GM12878 (cell line): ENCODE measurements around the gene SLC12A6. TPM values are rescaled to one million over a fixed set of nuclear protein-coding genes. Genes with fewer than 3 reads are reported as not detected.

Source experiments
- ATAC-seq: fragments of 200-7000 bp; cut with Tn5 transposase; 3 replicates; pipeline ENCODE4 v1.9.1; 2020; ENCODE audit warnings: mild to moderate bottlenecking, moderate library complexity
- BruUV-seq: library from RNA; stranded (reverse); fragments of 400-500 nt; replicated peaks from 2 replicates; lab custom pipeline; 2021; lab: Mats Ljungman, UMichigan
- CTCF ChIA-PET: fragments of 300-600 bp; sonication (Branson Sonifier 250); formaldehyde crosslinking; extraction: SDS; loops from one replicate; lab custom pipeline; 2021; ENCODE audit warnings: inconsistent platforms; lab: Yijun Ruan, JAX
- POLR2A ChIA-PET: fragments of 350-600 bp; formaldehyde crosslinking; extraction: SDS; loops from one replicate; lab custom pipeline; 2021; ENCODE audit warnings: inconsistent platforms; lab: Charles Lee
- RAD21 ChIA-PET: fragments of 300-600 bp; sonication (Branson Sonifier 250); formaldehyde crosslinking; loops from one replicate; lab custom pipeline; 2023; ENCODE audit warnings: antibody characterized with exemption; ENCODE audit not compliant: unreplicated experiment; lab: Charles Lee
- SMC1A ChIA-PET: fragments of 300-600 bp; sonication (Branson Sonifier 250); formaldehyde crosslinking; loops from one replicate; lab custom pipeline; 2023; ENCODE audit not compliant: unreplicated experiment, uncharacterized antibody; lab: Charles Lee
- DNase-seq: peaks from one replicate; pipeline ENCODE4 v3.0.0-alpha.2; 2011; ENCODE audit warnings: low read depth, low spot score
- FAIRE-seq: peaks from 3 replicates; lab custom pipeline; 2011; peaks lifted over from hg19 to GRCh38; lab: Jason Lieb, UNC
- H2AFZ ChIP-seq: 2 replicates; pipeline ENCODE4 v1.6.0; 2011; ENCODE audit warnings: low read depth, low read length, control low read depth; ENCODE audit not compliant: control insufficient read depth
- H3K27ac ChIP-seq: 2 replicates; pipeline ENCODE4 v1.5.1; 2011; ENCODE audit warnings: control low read depth; ENCODE audit not compliant: control insufficient read depth, insufficient read depth
- H3K27me3 ChIP-seq, 2 experiments: replicated peaks in 1 of 2; 2 replicates each; pipeline versions ENCODE4 v1.6.0 to v1.6.1; 2011; ENCODE audit warnings: low read length in 1 of 2; ENCODE audit not compliant: control insufficient read depth in 2 of 2, insufficient read depth in 2 of 2
- H3K36me3 ChIP-seq, 2 experiments: 2 replicates each; pipeline ENCODE4 v1.5.1; 2011; ENCODE audit warnings: low read length in 1 of 2; ENCODE audit not compliant: control insufficient read depth in 2 of 2, insufficient read depth in 2 of 2
- H3K4me1 ChIP-seq: 2 replicates; pipeline ENCODE4 v1.6.1; 2011; ENCODE audit warnings: mild to moderate bottlenecking, low read length, moderate library complexity, mixed read lengths; ENCODE audit not compliant: control insufficient read depth, insufficient read depth
- H3K4me2 ChIP-seq: 2 replicates; pipeline ENCODE4 v1.6.0; 2011; ENCODE audit warnings: control low read depth; ENCODE audit not compliant: control insufficient read depth, insufficient read depth
- H3K4me3 ChIP-seq: fragments of 200-600 bp; sonication (generic); 2 replicates; pipeline ENCODE4 v1.5.1; 2016
- H3K79me2 ChIP-seq: 2 replicates; pipeline ENCODE4 v1.6.0; 2011; ENCODE audit warnings: low read length; ENCODE audit not compliant: control insufficient read depth, insufficient read depth
- H3K9ac ChIP-seq: 2 replicates; pipeline ENCODE4 v1.8.0; 2011; ENCODE audit warnings: low read length, control low read depth, mixed read lengths; ENCODE audit not compliant: control insufficient read depth, insufficient read depth
- H3K9me3 ChIP-seq: replicated peaks from 3 replicates; pipeline ENCODE4 v1.5.1; 2011; ENCODE audit warnings: mild to moderate bottlenecking, low read length; ENCODE audit not compliant: control insufficient read depth, insufficient read depth
- H4K20me1 ChIP-seq: 2 replicates; pipeline ENCODE4 v1.6.0; 2011; ENCODE audit not compliant: control insufficient read depth, insufficient read depth
- EGR1 ChIP-seq, 2 experiments: IDR thresholded peaks; 1 replicate in 1 of 2; 2 replicates in 1 of 2; pipeline ENCODE4 v1.6.1; 2011 to 2012; ENCODE audit warnings: low read depth in 2 of 2, low read length in 2 of 2, borderline replicate concordance in 1 of 2, mild to moderate bottlenecking in 1 of 2, moderate library complexity in 1 of 2
- HDAC2 ChIP-seq: fragments of 200-600 bp; sonication (generic); IDR thresholded peaks from 2 replicates; pipeline ENCODE4 v1.6.1; 2017
- HSF1 ChIP-seq: fragments of 150-350 bp; IDR thresholded peaks from 2 replicates; pipeline ENCODE4 v1.6.1; 2014; ENCODE audit warnings: mild to moderate bottlenecking, low read depth, low read length
- PAX5 ChIP-seq: IDR thresholded peaks from 2 replicates; pipeline ENCODE4 v1.6.1; 2011; ENCODE audit warnings: low read depth, low read length, borderline replicate concordance
- POU2F2 ChIP-seq: IDR thresholded peaks from 3 replicates; pipeline ENCODE4 v1.6.1; 2011; ENCODE audit warnings: low read depth, mild to moderate bottlenecking, low read length, borderline replicate concordance
- SMAD5 ChIP-seq: IDR thresholded peaks from 2 replicates; pipeline ENCODE4 v1.6.1; 2016; ENCODE audit warnings: antibody characterized with exemption, low read depth
- YY1 ChIP-seq: IDR thresholded peaks from 2 replicates; pipeline ENCODE4 v1.6.1; 2011; ENCODE audit warnings: low read depth, mild to moderate bottlenecking, low read length
- ZNF207 ChIP-seq: fragments of 450-650 bp; IDR thresholded peaks from 2 replicates; pipeline ENCODE4 v1.6.1; 2014; ENCODE audit warnings: antibody characterized with exemption, mild to moderate bottlenecking, borderline replicate concordance
- ZNF217 ChIP-seq: fragments of 450-650 bp; IDR thresholded peaks from 2 replicates; pipeline ENCODE4 v1.6.1; 2017; ENCODE audit warnings: antibody characterized with exemption, mild to moderate bottlenecking
- ZNF592 ChIP-seq: fragments of 450-650 bp; IDR thresholded peaks from 2 replicates; pipeline ENCODE4 v1.6.1; 2017; ENCODE audit warnings: mild to moderate bottlenecking, moderate library complexity
- WGBS: methylation state at CpG from one replicate; pipeline ENCODE4 v1.1.6; 2016; ENCODE audit warnings: low lambda C conversion rate; ENCODE audit not compliant: insufficient replicate concordance, insufficient coverage; ENCODE audit errors: missing lambda C conversion rate; 5-methylcytosine and 5-hydroxymethylcytosine counted together
- in situ Hi-C: fragments of 300-500 bp; cut with MboI; formaldehyde crosslinking; loops from 9 replicates; pipeline ENCODE4 v1.14.3; 2018; ENCODE audit warnings: mixed read lengths
- intact Hi-C: fragments of 100-400 bp; cut with micrococcal nuclease; formaldehyde crosslinking; loops from one replicate; pipeline ENCODE4 v1.14.2; 2022; ENCODE audit not compliant: unreplicated experiment
- polyA plus RNA-seq, 11 experiments: library from polyadenylated mRNA; depleted of rRNA in 4 of 11; unstranded in 6 of 11; stranded (reverse) in 5 of 11; fragments of >200 nt; fragmentation: Nextera tagmentation in 4 of 11; fragmentation: Illumina TruSeq in 1 of 11; extraction: Ambion mirVana in 4 of 11; extraction: Trizol in 1 of 11; gene quantifications; 1 replicate in 1 of 11; 2 replicates in 10 of 11; pipeline versions ENCODE4 v1.2.1 to v1.2.3, GENCODE V29; 2011 to 2016; ENCODE audit warnings: inconsistent platforms in 2 of 11, missing spikeins in 2 of 11, low read depth in 1 of 11
- total RNA-seq, 4 experiments: library from RNA; depleted of rRNA in 3 of 4; stranded (reverse); fragments of >200 nt in 3 of 4; fragmentation: Illumina TruSeq in 1 of 4; extraction: Trizol in 1 of 4; gene quantifications; 2 replicates each; pipeline versions ENCODE4 v1.2.1 to v1.2.3, GENCODE V29; 2013 to 2021
- TF ChIP-seq, protein P1 (sequence below): fragments of 450-650 bp; formaldehyde crosslinking; IDR thresholded peaks from 2 replicates; pipeline ENCODE4 v1.5.0; 2022; ENCODE audit warnings: mild to moderate bottlenecking, missing genetic modification characterization

SLC12A6 gene
- total and polyA plus RNA-seq, 10 of the 15 experiments (the other 5 are each of a cell fraction or from before 2014, with no cell fraction given) = 4.7 to 94.4 (median 34.2) TPM

DNA sequence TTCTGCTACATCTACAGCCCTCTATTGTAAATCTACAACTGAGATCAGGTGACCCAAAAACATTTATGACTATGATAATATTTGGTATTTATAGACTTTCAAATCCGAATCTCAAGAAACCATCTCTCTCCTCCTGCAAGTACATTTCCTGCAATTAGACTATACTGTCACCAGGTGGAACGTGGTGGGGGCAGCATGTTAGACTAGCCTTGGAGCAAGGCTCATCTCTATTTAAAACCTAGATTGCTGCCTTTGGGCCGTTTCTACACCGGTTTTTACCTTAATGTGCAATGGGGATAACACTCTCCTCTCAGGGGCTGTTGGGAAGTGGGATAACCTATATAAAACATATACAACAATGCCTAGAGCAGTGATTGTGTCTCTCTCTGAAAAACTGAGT, 123.9 kb downstream of the SLC12A6 start (continued):
- TF ChIP-seq HSF1 (no peak), HDAC2 (no peak), SMAD5 (no peak), EGR1 (IDR thresholded peaks at IDR 0.05; ENCODE audit: borderline replicate concordance in 1 of 2, low read depth in 2 of 2, low read length in 2 of 2) (no peak), POU2F2 (no peak)

DNA sequence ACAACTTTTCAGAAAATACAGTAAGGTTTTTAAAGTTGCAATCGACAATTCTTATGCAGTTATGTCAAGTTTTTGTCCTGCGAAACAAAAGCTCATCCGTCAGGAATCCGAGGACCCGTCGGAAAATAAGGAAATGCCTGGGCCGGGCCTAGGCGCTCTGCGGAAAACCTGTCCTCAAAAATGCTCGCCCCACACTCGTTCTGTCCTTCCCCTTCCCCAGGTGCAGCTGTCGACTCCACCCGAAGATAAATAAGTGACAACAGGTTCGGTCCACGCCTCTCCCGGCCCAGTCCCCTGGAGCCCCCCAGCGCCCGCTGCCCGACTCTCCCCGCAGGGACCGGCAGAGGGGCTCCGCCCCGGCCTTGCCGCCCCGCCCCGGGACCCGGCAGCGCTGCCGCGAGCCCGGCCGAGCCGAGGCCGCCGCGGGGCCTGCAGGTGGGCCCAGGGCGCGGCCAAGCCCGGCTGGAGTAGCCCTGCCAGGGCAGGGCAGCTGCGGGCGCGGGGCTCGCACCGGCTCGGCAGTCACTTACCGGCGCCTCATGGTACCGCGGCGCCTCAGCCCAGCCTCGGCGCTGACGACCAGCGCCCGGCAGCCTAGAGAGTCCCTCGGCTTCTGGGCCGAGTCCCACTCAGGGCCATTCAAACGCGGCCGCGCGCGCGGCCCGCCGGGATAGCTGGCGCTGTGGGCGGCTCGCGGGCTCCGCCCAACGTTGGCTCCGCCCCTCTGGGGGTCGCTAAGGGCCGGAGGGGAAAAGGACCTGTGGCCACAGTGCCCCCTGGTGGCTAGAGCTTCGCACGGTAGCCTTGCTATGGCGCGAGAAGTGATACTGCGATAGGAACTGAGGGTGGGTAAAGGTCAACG, 127.9 kb downstream of the SLC12A6 start, which contains the start of gene KATNBL1:
TSS of gene KATNBL1 (minus strand) at position 676 of the 862 bp plus-strand sequence. CDS start 46,420 bp downstream, outside the sequence.
- ChIA-PET CTCF (interaction anchor here (0.7 to 6.5 kb wide), 22 partner anchors 15 to 474 kb away, joined by 3 to 136 read pairs (median 5); partner anchors contain the start of genes EMC4, EMC7 and LPCAT4), RAD21 (interaction anchor here (0.6 to 2.8 kb wide), 18 partner anchors 16 to 374 kb away, joined by 3 to 71 read pairs (median 4); partner anchors contain the start of genes EMC4, GOLGA8B and LPCAT4), SMC1A (interaction anchor here (0.8 to 5.7 kb wide), 20 partner anchors 15 to 378 kb away, joined by 3 to 65 read pairs (median 4); partner anchors contain the start of genes EMC4 and LPCAT4), POLR2A (interaction anchor here (0.5 to 1.4 kb wide), 9 partner anchors 19 to 461 kb away, joined by 3 to 7 read pairs (median 3); no protein-coding TSS in a partner anchor)
- peak within 1 kb of the TSS; percentile 57 for H2AFZ ChIP-seq
- peak; percentile 98 for ATAC-seq
- peaks cover 25% of the 10 kb centered on the region for H3K79me2 ChIP-seq
- H3K4me3 ChIP-seq = peak within 1 kb of the TSS; percentile 76
- DNase-seq = peak; percentile 70
- BruUV-seq = no TSS peak
- H3K4me1 ChIP-seq = 0 out of 2 replicates have a peak, but pooled peaks cover 3% of the 10 kb centered on the region
- H3K9me3 ChIP-seq = no peaks in the 10 kb centered on the region
- no peaks in the 10 kb centered on the region for H4K20me1 ChIP-seq
- no peaks in the 10 kb centered on the region for H3K27me3 ChIP-seq
- in situ Hi-C loops (no loop called here), intact Hi-C loops (loop anchor here (1.0 kb wide), 2 partner anchors 99 to 147 kb away; no protein-coding TSS in a partner anchor)
- peak; percentile 97 for FAIRE-seq
- WGBS = under 1% methylated on average over 80 of the region's 81 CpGs
- H3K36me3 ChIP-seq = no peaks in the 10 kb centered on the region
- peak within 1 kb of the TSS; percentile 53 for H3K27ac ChIP-seq
- peak within 1 kb of the TSS; percentile 84 for H3K9ac ChIP-seq
- H3K4me2 ChIP-seq = peak within 1 kb of the TSS; percentile 71
- TF ChIP-seq, protein P1, sequence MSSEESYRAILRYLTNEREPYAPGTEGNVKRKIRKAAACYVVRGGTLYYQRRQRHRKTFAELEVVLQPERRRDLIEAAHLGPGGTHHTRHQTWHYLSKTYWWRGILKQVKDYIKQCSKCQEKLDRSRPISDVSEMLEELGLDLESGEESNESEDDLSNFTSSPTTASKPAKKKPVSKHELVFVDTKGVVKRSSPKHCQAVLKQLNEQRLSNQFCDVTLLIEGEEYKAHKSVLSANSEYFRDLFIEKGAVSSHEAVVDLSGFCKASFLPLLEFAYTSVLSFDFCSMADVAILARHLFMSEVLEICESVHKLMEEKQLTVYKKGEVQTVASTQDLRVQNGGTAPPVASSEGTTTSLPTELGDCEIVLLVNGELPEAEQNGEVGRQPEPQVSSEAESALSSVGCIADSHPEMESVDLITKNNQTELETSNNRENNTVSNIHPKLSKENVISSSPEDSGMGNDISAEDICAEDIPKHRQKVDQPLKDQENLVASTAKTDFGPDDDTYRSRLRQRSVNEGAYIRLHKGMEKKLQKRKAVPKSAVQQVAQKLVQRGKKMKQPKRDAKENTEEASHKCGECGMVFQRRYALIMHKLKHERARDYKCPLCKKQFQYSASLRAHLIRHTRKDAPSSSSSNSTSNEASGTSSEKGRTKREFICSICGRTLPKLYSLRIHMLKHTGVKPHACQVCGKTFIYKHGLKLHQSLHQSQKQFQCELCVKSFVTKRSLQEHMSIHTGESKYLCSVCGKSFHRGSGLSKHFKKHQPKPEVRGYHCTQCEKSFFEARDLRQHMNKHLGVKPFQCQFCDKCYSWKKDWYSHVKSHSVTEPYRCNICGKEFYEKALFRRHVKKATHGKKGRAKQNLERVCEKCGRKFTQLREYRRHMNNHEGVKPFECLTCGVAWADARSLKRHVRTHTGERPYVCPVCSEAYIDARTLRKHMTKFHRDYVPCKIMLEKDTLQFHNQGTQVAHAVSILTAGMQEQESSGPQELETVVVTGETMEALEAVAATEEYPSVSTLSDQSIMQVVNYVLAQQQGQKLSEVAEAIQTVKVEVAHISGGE = no peak
- no peak for TF ChIP-seq ZNF592
- TF ChIP-seq ZNF207 = peak; percentile 96
- TF ChIP-seq PAX5 = peak; percentile 17; the same call in 1 of the 2 replicates
- TF ChIP-seq ZNF217 = 0 out of 2 replicates have a peak, but pooled peaks have one; percentile 50
- peak; percentile 82 for TF ChIP-seq YY1
